HG03439 (cell line): ENCODE data around the gene ELOVL2.
"Not testable (repeated sequence)": the region's sequence is repeated elsewhere in the genome, so short reads cannot be mapped to it uniquely, and the experiment has no call there.

Experiments
- ATAC-seq: cut with Tn5 transposase; IDR thresholded peaks from one replicate; pipeline ENCODE4 v1.9.1; 2021; ENCODE audit warnings: mild to moderate bottlenecking, moderate library complexity; ENCODE audit not compliant: unreplicated experiment

ELOVL2 gene

DNA sequence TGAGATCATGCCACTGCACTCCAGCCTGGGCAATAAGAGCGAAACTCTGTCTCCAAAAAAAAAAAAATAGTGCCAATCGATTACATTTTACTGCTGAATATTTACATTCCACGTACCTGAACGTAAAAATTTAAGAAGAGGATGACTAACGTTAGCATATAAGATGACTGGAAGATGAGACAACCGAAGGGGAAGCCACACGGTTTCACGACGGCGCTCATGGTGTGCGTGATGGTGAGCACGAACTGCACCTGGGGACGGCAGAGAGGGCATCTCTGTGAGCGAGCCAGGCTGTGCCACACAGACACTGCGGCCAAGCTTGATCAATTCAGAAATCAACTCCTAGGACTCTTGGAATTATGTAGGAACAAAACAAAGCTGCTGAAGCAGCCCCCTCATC lies 54.5 kb downstream of the ELOVL2 start:
- ATAC-seq: no peak

DNA sequence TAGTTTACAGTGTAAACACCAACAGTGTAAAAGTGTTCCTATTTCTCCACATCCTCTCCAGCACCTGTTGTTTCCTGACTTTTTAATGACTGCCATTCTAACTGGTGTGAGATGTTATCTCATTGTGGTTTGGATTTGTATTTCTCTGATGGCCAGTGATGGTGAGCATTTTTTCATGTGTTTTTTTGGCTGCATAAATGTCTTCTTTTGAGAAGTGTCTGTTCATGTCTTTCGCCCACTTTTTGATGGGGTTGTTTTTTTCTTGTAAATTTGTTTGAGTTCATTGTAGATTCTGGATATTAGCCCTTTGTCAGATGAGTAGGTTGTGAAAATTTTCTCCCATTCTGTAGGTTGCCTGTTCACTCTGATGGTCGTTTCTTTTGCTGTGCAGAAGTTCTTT lies 59.1 kb downstream of the ELOVL2 start:
- ATAC-seq: not testable (repeated sequence)

DNA sequence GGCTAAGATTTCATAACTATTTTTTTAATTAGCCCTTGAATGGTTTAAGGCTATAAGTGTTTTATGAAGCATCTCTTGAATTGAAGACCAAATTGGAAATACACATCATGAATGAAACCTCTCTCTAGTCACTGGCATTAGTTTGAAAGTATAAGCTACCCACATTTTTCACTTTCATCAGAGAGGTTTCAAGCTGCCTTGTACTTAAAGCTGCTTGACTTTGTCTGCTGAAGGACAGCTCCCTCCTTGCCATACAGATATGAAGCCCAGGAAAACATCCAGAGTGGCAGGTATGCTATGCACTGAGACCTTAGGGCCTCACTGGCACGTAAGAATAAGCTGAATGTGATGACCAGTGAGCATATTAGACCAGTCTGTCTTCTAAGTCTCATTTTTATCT lies 62.7 kb downstream of the ELOVL2 start:
- no peak for ATAC-seq

DNA sequence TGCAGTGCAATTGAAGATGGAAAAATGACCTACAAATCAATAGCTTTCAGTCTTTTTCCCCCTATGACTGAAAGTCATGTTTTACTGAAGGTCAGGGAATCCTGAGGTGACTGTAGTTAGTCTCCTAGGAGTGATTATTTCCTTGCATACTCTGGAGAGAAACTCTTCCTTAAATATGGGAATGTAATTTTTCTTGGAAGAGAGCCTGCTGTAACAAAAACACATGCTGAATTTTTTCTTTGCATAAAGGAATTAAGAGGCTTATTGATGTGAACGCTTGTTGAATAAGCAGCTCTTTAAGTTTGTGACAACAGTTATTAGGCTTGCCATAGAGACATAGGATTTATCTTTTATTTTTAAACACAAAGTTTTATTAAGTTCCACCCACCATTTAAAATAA lies 64.5 kb downstream of the ELOVL2 start:
- ATAC-seq: no peak

DNA sequence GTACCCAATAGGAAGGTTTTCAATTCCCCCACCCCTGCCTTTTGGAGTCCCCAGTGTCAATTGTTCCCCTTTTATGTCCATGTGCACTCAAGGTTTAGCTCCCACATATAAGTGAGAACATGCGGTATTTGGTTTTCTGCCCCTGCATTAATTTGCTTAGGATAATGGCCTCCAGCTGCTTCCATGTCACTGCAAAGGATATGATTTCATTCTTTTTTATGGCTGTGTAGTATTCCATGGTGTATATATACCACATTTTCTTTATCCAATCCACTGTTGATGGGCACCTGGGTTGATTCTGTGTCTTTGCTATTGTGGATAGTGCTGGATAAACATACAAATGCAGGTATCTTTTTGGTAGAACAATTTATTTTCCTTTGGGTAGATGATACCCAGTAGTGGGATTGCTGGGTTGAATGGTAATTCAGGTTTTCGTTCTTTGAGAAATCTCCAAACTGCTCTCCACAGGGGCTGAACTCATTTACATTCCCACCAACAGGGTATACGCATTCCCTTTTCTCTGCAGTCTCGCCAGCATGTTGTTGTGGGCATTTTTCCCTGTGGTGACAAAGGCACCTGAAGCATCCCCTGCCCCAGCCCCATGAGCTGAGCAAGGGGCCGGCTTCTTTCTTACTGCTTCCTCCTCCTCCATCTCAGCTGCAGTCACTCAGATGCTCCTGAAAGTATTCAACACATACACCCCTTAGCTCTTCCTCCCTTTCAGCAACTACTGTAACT lies 66.7 kb downstream of the ELOVL2 start:
- no peak for ATAC-seq

DNA sequence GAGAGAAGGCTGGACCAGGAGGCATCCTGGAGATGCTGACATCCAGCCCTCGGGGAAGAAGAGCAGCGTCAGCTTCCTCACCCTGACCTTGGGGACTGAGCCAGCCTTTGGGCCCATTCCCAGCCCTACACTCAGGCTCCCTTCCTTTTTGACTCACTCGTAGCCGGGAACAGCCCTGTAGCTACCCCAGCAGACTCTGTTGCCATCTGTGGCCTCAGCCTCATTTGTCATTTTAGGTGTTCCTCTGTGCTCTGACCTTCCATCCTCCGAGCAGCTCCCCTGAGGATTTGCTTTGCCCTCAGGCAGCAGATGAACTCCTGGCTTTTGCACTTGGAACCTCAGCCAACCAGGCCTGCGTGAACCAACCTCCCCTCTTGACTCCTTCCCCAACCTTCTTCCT lies 67.5 kb downstream of the ELOVL2 start:
- no peak for ATAC-seq

DNA sequence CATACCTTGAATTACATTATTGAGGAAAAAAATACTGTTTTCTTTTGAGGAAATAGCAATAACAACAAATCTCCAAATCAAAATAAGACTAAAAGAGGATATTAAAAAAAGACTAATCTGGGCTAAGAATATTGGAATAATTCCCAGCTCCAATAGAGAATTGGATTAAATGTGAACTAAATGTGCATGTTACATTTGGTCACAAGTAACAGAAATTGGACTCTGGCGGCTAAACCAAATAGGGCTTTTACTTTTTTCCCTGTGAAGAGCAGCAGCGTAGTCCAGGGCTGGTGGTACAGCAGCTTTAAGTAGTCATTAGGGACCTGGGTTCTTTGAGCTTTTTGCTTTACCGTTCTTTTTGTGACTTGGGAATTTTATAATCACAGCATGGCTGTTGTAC lies 71.9 kb downstream of the ELOVL2 start:
- no peak for ATAC-seq

DNA sequence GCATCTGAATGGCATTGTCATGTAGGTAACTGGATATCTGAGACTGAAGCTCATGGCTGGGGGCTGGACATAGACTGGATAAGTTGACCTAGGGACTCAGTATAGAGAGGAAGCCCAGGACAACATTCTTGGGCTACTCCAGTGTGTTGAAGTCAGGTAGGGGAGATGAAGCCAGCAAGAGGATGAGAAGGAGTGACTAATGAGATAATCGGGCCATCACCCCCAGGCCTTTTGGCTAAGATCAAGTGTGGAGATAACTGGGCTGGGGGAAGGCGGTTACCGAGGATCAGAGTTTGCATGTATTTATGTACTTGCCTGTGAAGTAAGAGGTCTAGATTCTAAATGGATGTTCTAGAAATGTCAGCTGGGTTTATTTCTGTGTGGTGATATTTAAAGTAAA lies 73.4 kb downstream of the ELOVL2 start:
- no peak for ATAC-seq

DNA sequence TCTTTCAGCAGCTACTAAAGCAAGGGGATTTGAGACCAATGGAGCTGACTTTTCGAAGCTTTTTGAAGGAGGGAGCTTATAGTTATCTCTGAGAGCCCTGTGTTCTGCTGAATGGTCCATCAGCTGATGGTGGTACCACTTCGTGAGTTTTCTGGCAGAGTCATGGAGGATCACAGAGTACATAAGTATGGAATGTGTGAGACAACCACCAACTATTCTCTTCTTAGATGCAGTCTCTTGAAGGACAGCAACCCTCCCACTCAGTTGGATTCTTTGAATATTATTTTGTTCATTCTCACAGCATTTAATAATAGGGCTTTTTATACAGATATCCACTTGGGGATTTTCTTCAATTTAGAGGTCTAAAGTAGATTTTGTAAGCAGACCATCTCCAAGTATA lies 75.3 kb downstream of the ELOVL2 start:
- ATAC-seq: no peak

DNA sequence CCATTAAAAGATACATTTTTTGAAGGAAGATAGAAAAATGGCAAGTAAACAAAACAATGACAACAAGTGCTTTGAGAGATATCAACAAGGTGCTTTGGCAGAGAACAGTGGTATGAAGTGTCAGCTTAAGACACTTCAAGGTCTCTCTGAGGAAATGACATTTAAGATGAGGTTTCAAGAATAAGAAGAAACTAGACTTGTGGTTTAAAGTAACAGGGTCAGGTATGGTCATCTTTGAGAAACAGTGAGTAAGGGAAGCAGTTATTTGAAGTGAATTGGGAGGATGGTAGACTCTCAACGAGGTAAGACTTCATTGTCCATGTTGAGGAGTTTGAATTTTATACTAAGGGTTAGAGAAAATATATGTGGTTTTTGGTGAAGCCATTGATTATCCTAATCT lies 79.4 kb downstream of the ELOVL2 start:
- peak; percentile 82 for ATAC-seq

DNA sequence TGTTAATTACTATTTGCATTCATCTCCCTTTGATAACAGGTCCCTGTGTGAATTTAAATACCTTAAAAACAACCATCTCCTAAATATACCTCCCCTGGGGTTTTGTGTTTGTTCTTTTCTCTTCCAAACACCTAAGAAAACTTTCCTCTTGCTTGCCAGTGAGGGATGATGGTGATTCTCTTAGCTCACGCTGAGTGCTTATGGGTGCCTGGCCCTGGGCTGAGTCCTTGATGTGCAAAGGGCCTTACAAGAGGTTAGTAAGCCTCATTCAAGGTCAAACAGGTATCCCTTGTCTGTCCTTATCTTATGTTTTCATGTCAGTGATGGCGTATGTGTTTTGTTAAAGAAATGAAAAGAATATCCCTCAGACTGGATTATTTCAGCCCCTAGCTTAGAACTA lies 81.0 kb downstream of the ELOVL2 start:
- no peak for ATAC-seq

DNA sequence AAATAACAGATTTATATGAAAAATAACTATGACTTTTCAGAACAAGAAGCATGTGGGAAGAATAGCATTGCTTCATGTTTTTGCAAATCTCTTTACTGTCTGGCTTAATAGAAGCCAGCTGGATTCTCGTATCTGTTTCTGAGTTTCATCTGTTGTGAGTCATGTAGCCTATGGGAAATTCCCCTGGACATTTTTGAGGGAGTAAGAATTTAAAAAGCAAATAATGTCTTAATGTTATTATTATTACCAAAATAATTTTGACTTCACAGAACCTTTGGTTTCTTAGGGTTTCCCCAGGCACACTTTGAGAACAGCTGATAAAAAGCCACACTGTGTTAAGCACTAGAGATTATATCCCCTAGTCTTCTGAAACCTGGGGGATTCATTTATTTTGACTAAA lies 81.4 kb downstream of the ELOVL2 start:
- ATAC-seq: no peak

DNA sequence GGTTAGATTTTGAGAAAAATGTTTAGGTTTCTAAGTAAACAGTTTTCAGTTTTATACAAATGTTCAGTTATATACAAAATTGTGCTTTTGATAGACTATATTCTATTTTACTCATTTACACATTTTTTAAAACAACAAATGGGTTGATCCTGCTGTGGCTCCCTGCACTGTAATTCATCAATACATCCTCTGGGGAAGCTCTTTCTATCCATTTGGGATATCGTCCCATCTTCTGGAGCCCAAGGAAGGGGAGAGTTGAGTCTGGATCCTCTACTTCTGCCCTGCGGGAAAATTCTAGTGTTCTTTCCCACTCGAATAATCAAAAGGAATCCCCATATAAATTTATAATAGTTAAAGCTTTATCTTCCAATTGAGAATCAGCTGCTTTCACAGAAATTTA lies 82.3 kb downstream of the ELOVL2 start:
- no peak for ATAC-seq

DNA sequence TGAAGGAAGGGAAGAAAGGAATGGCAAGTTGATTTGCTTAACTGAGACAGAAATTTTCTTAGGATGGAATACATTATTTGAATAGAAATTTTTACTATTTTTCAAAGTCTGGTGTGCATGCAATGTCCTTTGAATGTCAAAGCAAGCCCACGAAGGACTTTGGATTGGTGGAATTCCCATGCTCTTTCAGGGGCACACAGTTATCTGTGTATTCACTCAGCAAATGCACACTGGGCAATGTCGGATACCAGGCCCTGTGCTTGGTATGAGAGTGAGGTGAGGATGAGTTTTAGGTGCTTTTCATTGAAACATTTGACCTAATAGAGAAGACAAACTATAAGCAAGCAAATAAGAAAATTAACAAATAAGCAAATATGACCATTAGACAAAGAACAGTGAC lies 83.9 kb downstream of the ELOVL2 start:
- no peak for ATAC-seq

DNA sequence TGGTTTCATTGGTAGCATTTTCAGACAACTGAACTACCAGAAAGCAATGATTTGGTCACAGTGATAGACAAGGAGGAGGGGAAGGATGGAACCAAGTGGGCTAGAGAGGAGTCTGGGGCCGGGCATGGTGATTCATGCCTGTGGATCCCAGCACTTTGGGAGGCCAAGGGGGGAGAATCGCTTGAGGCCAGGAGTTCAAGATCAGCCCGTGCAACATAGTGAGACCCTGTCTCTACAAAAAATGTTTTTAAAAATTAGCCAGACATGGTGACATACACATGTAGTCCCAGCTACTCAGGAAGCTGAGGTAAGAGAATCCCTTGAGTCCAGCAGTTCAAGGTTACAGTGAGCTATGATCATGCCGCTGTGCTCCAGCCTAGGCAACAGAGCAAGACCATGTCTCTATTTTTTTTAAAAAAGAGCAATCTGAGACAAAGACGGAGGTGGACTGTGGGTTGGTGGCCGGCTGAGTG lies 86.7 kb downstream of the ELOVL2 start:
- ATAC-seq: no peak

DNA sequence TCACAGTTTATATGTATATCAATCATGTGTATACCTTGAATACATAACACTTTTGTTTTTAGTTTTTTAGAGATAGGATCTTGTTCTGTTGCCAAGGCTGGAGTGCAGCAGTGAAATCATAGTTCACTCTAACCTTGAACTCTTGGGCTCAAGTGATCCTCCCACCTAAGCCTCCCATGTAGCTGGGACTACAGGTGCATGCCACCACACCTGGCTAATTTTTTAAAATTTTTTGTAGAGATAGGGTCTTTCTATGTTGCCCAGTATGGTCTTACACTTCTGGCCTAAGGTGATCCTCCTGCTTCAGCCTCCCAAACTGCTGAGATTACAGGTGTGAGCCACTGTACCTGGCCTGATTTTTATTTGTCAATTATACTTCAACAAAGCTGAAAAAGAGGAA lies 87.3 kb downstream of the ELOVL2 start:
- ATAC-seq: no peak

DNA sequence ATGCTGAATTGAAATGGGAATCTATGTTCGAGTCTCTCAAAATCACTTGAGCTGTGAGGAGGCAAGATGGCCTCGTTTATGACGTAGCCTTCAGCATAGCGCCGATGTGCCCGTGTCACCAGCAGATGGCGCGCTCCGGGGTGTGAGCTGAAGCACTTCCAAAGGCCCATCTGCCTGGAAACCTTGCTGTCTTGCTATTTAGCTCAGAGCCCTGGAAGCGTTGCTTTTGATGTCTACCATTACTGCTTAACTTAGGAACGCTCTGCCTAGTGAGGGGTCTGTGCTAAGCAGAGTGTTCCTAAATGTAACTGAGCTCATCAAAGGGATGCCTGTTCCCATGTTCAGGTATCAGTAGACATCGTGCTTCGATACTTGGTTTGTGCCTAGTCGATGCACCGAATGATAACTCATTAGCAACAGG lies 89.5 kb downstream of the ELOVL2 start:
- peak; percentile 71 for ATAC-seq

DNA sequence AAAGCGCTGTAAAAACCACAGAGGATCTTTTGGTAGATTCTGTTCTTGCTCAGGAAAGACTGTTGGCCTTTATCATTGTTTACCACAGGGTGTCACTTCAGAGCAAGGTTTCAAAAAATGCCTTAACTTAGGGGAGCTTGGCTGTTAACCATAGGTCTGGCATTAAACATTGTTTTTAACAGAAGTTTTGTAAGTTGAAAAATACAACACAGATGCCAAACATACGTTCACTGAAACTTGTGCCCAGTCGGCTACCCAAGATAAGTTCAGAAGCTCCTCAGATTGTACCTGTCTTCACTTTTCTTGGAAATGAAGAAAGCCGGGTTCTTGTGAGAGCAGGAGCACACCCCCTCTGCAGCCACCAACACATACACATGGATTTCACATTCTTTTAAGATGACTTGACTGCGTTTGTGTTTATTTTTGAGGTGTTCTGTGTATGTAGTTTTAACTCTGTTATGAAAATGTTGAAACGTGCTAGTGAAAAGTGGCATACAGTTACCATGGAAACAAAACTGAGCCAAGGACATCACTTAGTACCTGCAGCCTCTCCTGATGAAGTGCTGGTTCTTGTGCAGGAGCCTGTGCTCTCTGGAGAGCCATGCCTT lies 92.3 kb downstream of the ELOVL2 start:
- no peak for ATAC-seq

DNA sequence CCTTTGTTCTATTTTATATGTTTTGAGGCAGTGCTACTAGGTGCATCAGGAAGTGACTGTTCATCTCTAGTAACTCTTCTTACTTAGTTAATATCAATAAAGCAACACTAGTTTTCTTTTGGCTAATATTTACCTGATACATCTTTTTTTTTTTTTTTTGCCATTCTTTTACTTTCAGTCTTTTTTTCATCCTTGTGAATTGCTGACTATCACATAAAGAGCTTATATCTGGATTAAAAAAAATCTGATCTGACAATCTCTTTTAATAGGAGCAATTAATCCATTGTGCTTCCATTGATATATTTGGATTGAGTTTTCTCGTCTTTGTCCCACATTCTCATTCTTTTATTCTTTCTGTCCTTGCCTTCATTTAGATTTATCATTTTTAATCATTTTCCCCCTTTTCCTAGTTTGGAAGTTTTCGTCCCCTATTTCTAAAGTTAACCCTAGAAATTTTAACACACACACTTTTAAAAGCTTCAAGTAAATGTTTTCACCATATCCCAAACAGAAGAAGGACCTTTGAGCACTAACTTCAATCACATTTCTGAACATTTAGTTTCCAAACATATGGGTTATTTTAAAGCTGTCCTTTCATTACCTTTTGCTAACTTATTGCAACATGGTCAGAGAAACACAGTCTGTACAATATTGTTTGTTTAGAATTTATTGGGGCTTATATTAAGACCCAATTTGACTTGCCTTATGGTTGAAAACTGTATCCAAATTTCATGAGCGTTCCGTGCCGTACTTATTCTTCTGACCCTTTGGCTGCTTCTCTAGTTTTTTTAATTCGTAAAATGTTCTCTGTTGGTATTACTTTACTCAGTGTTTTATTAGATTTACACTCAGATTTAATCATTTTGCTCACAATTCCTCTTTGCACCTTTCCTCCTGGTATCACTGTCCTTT lies 94.3 kb downstream of the ELOVL2 start:
- ATAC-seq: no peak

DNA sequence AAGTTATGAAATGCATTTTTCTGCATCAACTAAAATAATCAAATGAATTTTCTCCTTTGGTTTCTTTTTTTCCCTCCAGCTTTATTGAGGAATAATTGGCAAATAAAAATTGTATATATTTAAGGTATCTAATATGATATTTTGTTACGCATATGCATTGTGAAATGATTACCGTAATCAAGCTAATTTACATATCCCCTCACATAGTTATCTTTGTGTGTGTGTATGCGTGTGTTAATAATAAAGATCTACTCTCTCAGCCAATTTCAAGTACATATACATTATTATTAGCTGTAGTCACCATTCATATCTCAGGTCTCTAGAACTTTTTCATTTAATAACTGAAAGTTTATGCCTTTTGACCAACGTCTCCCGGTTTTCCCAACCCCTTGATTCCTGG lies 96.1 kb downstream of the ELOVL2 start:
- ATAC-seq: no peak

DNA sequence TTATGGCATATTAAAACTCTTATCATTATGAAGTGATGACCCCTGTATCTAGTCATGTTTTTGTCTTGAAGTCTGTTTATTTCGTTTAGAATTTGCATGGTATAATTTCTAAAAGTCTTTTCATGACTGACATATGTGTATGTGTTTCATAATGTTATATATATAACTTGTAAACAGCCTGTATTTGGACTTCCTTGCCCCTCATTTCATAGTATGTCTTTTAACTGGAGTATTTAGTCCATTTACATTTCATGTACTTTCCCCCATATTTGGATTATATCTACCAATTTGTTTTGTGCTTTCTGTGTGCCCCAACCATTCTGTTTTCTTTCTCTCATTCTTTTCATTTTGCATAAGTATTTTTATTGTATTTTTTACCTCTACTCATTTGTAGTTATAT lies 98.3 kb downstream of the ELOVL2 start:
- no peak for ATAC-seq

DNA sequence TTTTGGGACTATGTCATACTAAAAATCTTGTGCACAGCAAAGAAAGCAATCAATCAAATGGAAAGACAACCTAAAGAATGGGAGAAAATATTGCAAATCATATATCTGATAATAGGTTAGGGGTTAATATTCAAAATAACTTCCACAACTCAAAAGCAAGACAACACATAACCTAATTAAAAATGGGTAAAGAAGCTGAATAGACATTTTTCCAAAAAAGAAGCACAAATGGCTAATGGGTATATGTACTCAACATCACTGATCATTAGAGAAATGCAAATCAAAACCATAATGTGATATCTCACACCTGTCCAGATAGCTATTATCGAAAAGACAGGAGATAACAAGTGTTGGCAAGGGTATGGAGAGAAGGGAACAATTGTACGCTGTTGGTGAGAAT lies 104.3 kb downstream of the ELOVL2 start:
- no peak for ATAC-seq
